Stimulated activated naive CD4-positive, alpha-beta T cell (primary cell): ENCODE data around the gene GRIK4.

Experiments
- DNase-seq, 6 experiments: peaks; one replicate each; lab custom pipeline; 2025; lab: John Stamatoyannopoulos, UW

Gene GRIK4

GRCh38 chr11:120839846-120840402 is 328.4 kb downstream of the GRIK4 start:
- DNase-seq = no peak

- DNase-seq = no peak
Observed at GRCh38 chr11:120840661-120841060, 329.1 kb downstream of the GRIK4 start.

GRCh38 chr11:120841074-120841473 is 329.5 kb downstream of the GRIK4 start:
- DNase-seq = no peak

- no peak for DNase-seq
Observed at GRCh38 chr11:120842195-120842594, 330.6 kb downstream of the GRIK4 start.

GRCh38 chr11:120853435-120853834 is 341.9 kb downstream of the GRIK4 start:
- no peak for DNase-seq

- no peak for DNase-seq
Observed at GRCh38 chr11:120854988-120855387, 343.4 kb downstream of the GRIK4 start.

GRCh38 chr11:120857508-120857907 is 346.0 kb downstream of the GRIK4 start:
- no peak for DNase-seq

GRCh38 chr11:120858740-120859139 is 347.2 kb downstream of the GRIK4 start:
- DNase-seq = no peak

GRCh38 chr11:120859552-120860295 is 348.2 kb downstream of the GRIK4 start:
- DNase-seq = no peak

- no peak for DNase-seq
Observed at GRCh38 chr11:120863359-120863758, 351.8 kb downstream of the GRIK4 start.

- no peak for DNase-seq
Observed at GRCh38 chr11:120867024-120867423, 355.5 kb downstream of the GRIK4 start.

- no peak for DNase-seq
Observed at GRCh38 chr11:120867531-120867930, 356.0 kb downstream of the GRIK4 start.

- no peak for DNase-seq
Observed at GRCh38 chr11:120867988-120868387, 356.4 kb downstream of the GRIK4 start.

- no peak for DNase-seq
Observed at GRCh38 chr11:120869097-120869496, 357.5 kb downstream of the GRIK4 start.

- DNase-seq = no peak
Observed at GRCh38 chr11:120869516-120870011, 358.0 kb downstream of the GRIK4 start.

GRCh38 chr11:120871194-120871593 is 359.6 kb downstream of the GRIK4 start:
- DNase-seq = no peak

GRCh38 chr11:120871924-120872323 is 360.4 kb downstream of the GRIK4 start:
- DNase-seq = no peak

GRCh38 chr11:120873966-120874735 is 362.6 kb downstream of the GRIK4 start:
- DNase-seq = no peak

- DNase-seq = no peak
Observed at GRCh38 chr11:120875986-120876385, 364.4 kb downstream of the GRIK4 start.

GRCh38 chr11:120877746-120878365 is 366.3 kb downstream of the GRIK4 start:
- no peak for DNase-seq

GRCh38 chr11:120878781-120879180 is 367.2 kb downstream of the GRIK4 start:
- no peak for DNase-seq

- no peak for DNase-seq
Observed at GRCh38 chr11:120880498-120881175, 369.1 kb downstream of the GRIK4 start.
